HEK293 (cell line): ENCODE data around the gene CTBP2.

Experiments used
- BCL11A ChIP-seq: fragments of 450-650 bp; formaldehyde crosslinking; IDR thresholded peaks from 2 replicates; pipeline ENCODE4 v1.5.1; 2016; ENCODE audit warnings: low read depth, missing biosample characterization, missing genetic modification characterization
- GLIS2 ChIP-seq: fragments of 450-650 bp; formaldehyde crosslinking; IDR thresholded peaks from 2 replicates; pipeline ENCODE4 v1.5.1; 2016; ENCODE audit warnings: missing biosample characterization, missing genetic modification characterization
- HOXA7 ChIP-seq: sonication (generic); formaldehyde crosslinking; IDR thresholded peaks from 2 replicates; pipeline ENCODE4 v1.8.1; 2022; ENCODE audit warnings: missing genetic modification reagents, borderline replicate concordance
- MYNN ChIP-seq: fragments of 450-650 bp; formaldehyde crosslinking; IDR thresholded peaks from 2 replicates; pipeline ENCODE4 v1.5.1; 2016; ENCODE audit warnings: missing biosample characterization, missing genetic modification characterization, borderline replicate concordance
- PATZ1 ChIP-seq: fragments of 450-650 bp; formaldehyde crosslinking; IDR thresholded peaks from 2 replicates; pipeline ENCODE4 v1.5.1; 2016; ENCODE audit warnings: missing biosample characterization, missing genetic modification characterization
- PRDM10 ChIP-seq: fragments of 450-650 bp; formaldehyde crosslinking; IDR thresholded peaks from 2 replicates; pipeline ENCODE4 v1.5.1; 2016; ENCODE audit warnings: missing biosample characterization, missing genetic modification characterization
- SCRT2 ChIP-seq: fragments of 450-650 bp; formaldehyde crosslinking; IDR thresholded peaks from 2 replicates; pipeline ENCODE4 v1.5.1; 2016; ENCODE audit warnings: missing biosample characterization, missing genetic modification characterization
- SP3 ChIP-seq: fragments of 450-650 bp; formaldehyde crosslinking; IDR thresholded peaks from 2 replicates; pipeline ENCODE4 v1.5.1; 2016; ENCODE audit warnings: missing biosample characterization, missing genetic modification characterization
- TCF7L2 ChIP-seq: IDR thresholded peaks from 2 replicates; pipeline ENCODE4 v1.6.1; 2011; ENCODE audit warnings: low read depth, mild to moderate bottlenecking, inconsistent platforms, low read length, moderate library complexity, borderline replicate concordance
- WT1 ChIP-seq: fragments of 450-650 bp; formaldehyde crosslinking; IDR thresholded peaks from 2 replicates; pipeline ENCODE4 v1.5.1; 2016; ENCODE audit warnings: missing biosample characterization, missing genetic modification characterization
- ZBTB10 ChIP-seq: fragments of 450-650 bp; formaldehyde crosslinking; IDR thresholded peaks from 2 replicates; pipeline ENCODE4 v1.5.1; 2016; ENCODE audit warnings: missing biosample characterization, missing genetic modification characterization
- ZBTB17 ChIP-seq: fragments of 450-650 bp; formaldehyde crosslinking; IDR thresholded peaks from 2 replicates; pipeline ENCODE4 v1.5.1; 2016; ENCODE audit warnings: missing biosample characterization, missing genetic modification characterization
- ZNF112 ChIP-seq: fragments of 450-650 bp; formaldehyde crosslinking; IDR thresholded peaks from 2 replicates; pipeline ENCODE4 v1.5.0; 2017; ENCODE audit warnings: missing biosample characterization, missing genetic modification characterization
- ZNF132 ChIP-seq: fragments of 450-650 bp; formaldehyde crosslinking; IDR thresholded peaks from 2 replicates; pipeline ENCODE4 v1.5.1; 2017; ENCODE audit warnings: missing biosample characterization, missing genetic modification characterization, borderline replicate concordance
- ZNF157 ChIP-seq: fragments of 450-650 bp; formaldehyde crosslinking; IDR thresholded peaks from 2 replicates; pipeline ENCODE4 v1.5.1; 2016; ENCODE audit warnings: missing biosample characterization, missing genetic modification characterization
- ZNF18 ChIP-seq: fragments of 450-650 bp; formaldehyde crosslinking; IDR thresholded peaks from 2 replicates; pipeline ENCODE4 v1.5.1; 2016; ENCODE audit warnings: missing biosample characterization, missing genetic modification characterization
- ZNF223 ChIP-seq: fragments of 450-650 bp; formaldehyde crosslinking; IDR thresholded peaks from 2 replicates; pipeline ENCODE4 v1.5.1; 2016; ENCODE audit warnings: missing biosample characterization, missing genetic modification characterization
- ZNF239 ChIP-seq: fragments of 450-650 bp; formaldehyde crosslinking; IDR thresholded peaks from 2 replicates; pipeline ENCODE4 v1.5.1; 2016; ENCODE audit warnings: missing biosample characterization, missing genetic modification characterization
- ZNF266 ChIP-seq: fragments of 450-650 bp; formaldehyde crosslinking; IDR thresholded peaks from 2 replicates; pipeline ENCODE4 v1.5.1; 2016; ENCODE audit warnings: missing biosample characterization, missing genetic modification characterization, low read depth
- ZNF324 ChIP-seq: fragments of 450-650 bp; formaldehyde crosslinking; IDR thresholded peaks from 2 replicates; pipeline ENCODE4 v1.5.1; 2016; ENCODE audit warnings: missing biosample characterization, missing genetic modification characterization
- ZNF350 ChIP-seq: fragments of 450-650 bp; formaldehyde crosslinking; IDR thresholded peaks from 2 replicates; pipeline ENCODE4 v1.5.0; 2017; ENCODE audit warnings: missing biosample characterization, mild to moderate bottlenecking, missing genetic modification characterization
- ZNF366 ChIP-seq: fragments of 450-650 bp; formaldehyde crosslinking; conservative IDR thresholded peaks from 2 replicates; pipeline ENCODE4 v1.5.1; 2016; ENCODE audit warnings: missing biosample characterization, missing genetic modification characterization
- ZNF423 ChIP-seq: fragments of 450-650 bp; formaldehyde crosslinking; IDR thresholded peaks from 2 replicates; pipeline ENCODE4 v1.5.1; 2016; ENCODE audit warnings: missing biosample characterization, missing genetic modification characterization
- ZNF473 ChIP-seq: fragments of 450-650 bp; formaldehyde crosslinking; IDR thresholded peaks from 2 replicates; pipeline ENCODE4 v1.5.1; 2017; ENCODE audit warnings: missing biosample characterization, missing genetic modification characterization
- ZNF48 ChIP-seq: fragments of 450-650 bp; formaldehyde crosslinking; IDR thresholded peaks from 2 replicates; pipeline ENCODE4 v1.5.1; 2016; ENCODE audit warnings: missing biosample characterization, missing genetic modification characterization
- ZNF624 ChIP-seq: fragments of 450-650 bp; formaldehyde crosslinking; IDR thresholded peaks from 2 replicates; pipeline ENCODE4 v1.5.1; 2017; ENCODE audit warnings: missing biosample characterization, missing genetic modification characterization
- ZNF677 ChIP-seq: fragments of 450-650 bp; IDR thresholded peaks from 2 replicates; pipeline ENCODE4 v1.5.0; 2018; ENCODE audit warnings: missing biosample characterization, mild to moderate bottlenecking, missing genetic modification characterization, moderate library complexity
- ZNF837 ChIP-seq: fragments of 450-650 bp; formaldehyde crosslinking; IDR thresholded peaks from 2 replicates; pipeline ENCODE4 v1.5.1; 2016; ENCODE audit warnings: missing biosample characterization, missing genetic modification characterization
- ZXDB ChIP-seq: fragments of 450-650 bp; formaldehyde crosslinking; IDR thresholded peaks from 2 replicates; pipeline ENCODE4 v1.5.1; 2016; ENCODE audit warnings: missing biosample characterization, missing genetic modification characterization

CTBP2 gene

GRCh38 chr10:125063256-125063925, 97.0 kb downstream of the CTBP2 start (continued):
- no peak for TF ChIP-seq ZNF112 (tag by site-specific recombination)
- TF ChIP-seq ZNF624 = no peak
- no peak for TF ChIP-seq ZNF677 (tag by site-specific recombination)
- no peak for TF ChIP-seq SCRT2
- no peak for TF ChIP-seq ZNF48 (tag by site-specific recombination)
- no peak for TF ChIP-seq ZNF223 (tag by site-specific recombination)
- peak; percentile 53; the same call in 1 of the 2 replicates for TF ChIP-seq ZBTB17 (tag by site-specific recombination)
- TF ChIP-seq ZNF18 (tag by site-specific recombination) = peak; percentile 85
- no peak for TF ChIP-seq PRDM10 (tag by site-specific recombination)
- TF ChIP-seq ZNF132 = no peak
- peak; percentile 57 for TF ChIP-seq GLIS2 (tag by site-specific recombination)
- peak; percentile 85 for TF ChIP-seq ZNF366 (tag by site-specific recombination)
- peak; percentile 74 for TF ChIP-seq ZXDB
- no peak for TF ChIP-seq ZNF239 (tag by site-specific recombination)
- TF ChIP-seq BCL11A (tag by site-specific recombination) = peak; percentile 84
- no peak for TF ChIP-seq TCF7L2
- TF ChIP-seq WT1 = peak; percentile 75
- peak; percentile 95 for TF ChIP-seq ZNF423 (tag by site-specific recombination)
- no peak for TF ChIP-seq ZNF350
- no peak for TF ChIP-seq MYNN (tag by site-specific recombination)
- TF ChIP-seq ZBTB10 (tag by site-specific recombination) = 0 out of 2 replicates have a peak, but pooled peaks have one; percentile 42
- peak; percentile 49; the same call in 1 of the 2 replicates for TF ChIP-seq PATZ1 (tag by site-specific recombination)
- TF ChIP-seq ZNF837 = no peak
- no peak for TF ChIP-seq ZNF473 (tag by site-specific recombination)
- no peak for TF ChIP-seq HOXA7 (CRISPR knock-in tag)
- no peak for TF ChIP-seq SP3
- no peak for TF ChIP-seq ZNF266
- TF ChIP-seq ZNF324 (tag by site-specific recombination) = peak; percentile 61; the same call in 1 of the 2 replicates
- TF ChIP-seq ZNF157 (tag by site-specific recombination) = no peak
